PC-9 (cell line): ENCODE measurements around the gene RASGEF1C. TPM values are rescaled to one million over a fixed set of nuclear protein-coding genes. Genes with fewer than 3 reads are reported as not detected.

Source experiments
- BruUV-seq: library from RNA; stranded (reverse); fragments of 400-500 nt; replicated peaks from 2 replicates; lab custom pipeline; 2021; lab: Mats Ljungman, UMichigan
- CTCF ChIA-PET: fragments of 300-600 bp; sonication (Branson Sonifier 250); formaldehyde crosslinking; loops from one replicate; lab custom pipeline; 2022; ENCODE audit warnings: antibody characterized with exemption; lab: Charles Lee
- POLR2A ChIA-PET: fragments of 300-600 bp; sonication (Branson Sonifier 250); formaldehyde crosslinking; loops from one replicate; lab custom pipeline; 2022; ENCODE audit warnings: antibody characterized with exemption; ENCODE audit not compliant: unreplicated experiment; lab: Charles Lee
- DNase-seq, 2 experiments: peaks; one replicate each; pipeline versions ENCODE4 v3.0.0 to v3.0.0-alpha.2; 2015 to 2022; ENCODE audit warnings: mixed read lengths in 1 of 2
- H2AFZ ChIP-seq: fragments of 200-600 bp; sonication (generic); 2 replicates; pipeline ENCODE4 v1.8.1; 2017; ENCODE audit warnings: antibody characterized with exemption
- H3F3A ChIP-seq: fragments of 200-600 bp; sonication (generic); 2 replicates; pipeline ENCODE4 v1.8.1; 2017; ENCODE audit warnings: antibody characterized with exemption, mild to moderate bottlenecking, low read depth; ENCODE audit not compliant: insufficient read depth
- H3K27ac ChIP-seq: fragments of 200-600 bp; sonication (generic); 2 replicates; pipeline ENCODE4 v1.6.1; 2016; ENCODE audit warnings: mixed run types
- H3K27me3 ChIP-seq: fragments of 200-600 bp; sonication (generic); 2 replicates; pipeline ENCODE4 v1.6.1; 2016; ENCODE audit warnings: low read depth, mixed run types; ENCODE audit not compliant: insufficient read depth
- H3K36me3 ChIP-seq: fragments of 200-600 bp; sonication (generic); 2 replicates; pipeline ENCODE4 v1.6.1; 2016; ENCODE audit warnings: low read depth, mixed run types
- H3K4me1 ChIP-seq: fragments of 200-600 bp; sonication (generic); replicated peaks from 2 replicates; pipeline ENCODE4 v1.6.1; 2016; ENCODE audit warnings: mixed run types; ENCODE audit not compliant: insufficient read depth
- H3K4me2 ChIP-seq: fragments of 200-600 bp; sonication (generic); 2 replicates; pipeline ENCODE4 v1.6.1; 2017; ENCODE audit warnings: mixed run types
- H3K4me3 ChIP-seq: fragments of 200-600 bp; sonication (generic); 2 replicates; pipeline ENCODE4 v1.6.1; 2016; ENCODE audit warnings: mixed run types
- H3K79me2 ChIP-seq: fragments of 200-600 bp; sonication (generic); 2 replicates; pipeline ENCODE4 v1.6.1; 2017; ENCODE audit warnings: low read depth, mixed run types
- H3K9me2 ChIP-seq: fragments of 200-600 bp; sonication (generic); 2 replicates; pipeline ENCODE4 v1.8.1; 2017; ENCODE audit warnings: mild to moderate bottlenecking; ENCODE audit not compliant: insufficient read depth
- H3K9me3 ChIP-seq: fragments of 200-600 bp; sonication (generic); 2 replicates; pipeline ENCODE4 v1.8.1; 2016; ENCODE audit warnings: low read depth; ENCODE audit not compliant: insufficient read depth
- H4K20me1 ChIP-seq: fragments of 200-600 bp; sonication (generic); 2 replicates; pipeline ENCODE4 v1.8.1; 2017; ENCODE audit not compliant: insufficient read depth
- CTCF ChIP-seq: fragments of 200-600 bp; sonication (generic); conservative IDR thresholded peaks from 2 replicates; pipeline ENCODE4 v1.6.1; 2017; ENCODE audit warnings: mixed run types, antibody characterized with exemption, mild to moderate bottlenecking, moderate library complexity
- EZH2 ChIP-seq: fragments of 200-600 bp; sonication (generic); IDR thresholded peaks from 2 replicates; pipeline ENCODE4 v1.8.0; 2017; ENCODE audit warnings: antibody characterized with exemption, low read depth
- intact Hi-C: fragments of 100-400 bp; cut with micrococcal nuclease; formaldehyde crosslinking; loops from one replicate; pipeline ENCODE4 v1.10.0; 2022; ENCODE audit not compliant: unreplicated experiment
- total RNA-seq: library from RNA; stranded (reverse); gene quantifications from 2 replicates; pipeline ENCODE4 v1.2.3, GENCODE V29; 2021

RASGEF1C gene
- total RNA-seq, 1 experiment from 2014 or later, result not detected

- Histone ChIP-seq H2AFZ (no peak overlapping the region), H3K27ac (no peak overlapping the region), H4K20me1 (no peaks in the 10 kb centered on the region), H3K4me3 (no peak overlapping the region), H3F3A (no peaks in the 10 kb centered on the region), H3K27me3 (peaks cover 23% of the 10 kb centered on the region), H3K9me2 (no peaks in the 10 kb centered on the region), H3K79me2 (no peaks in the 10 kb centered on the region), H3K36me3 (no peaks in the 10 kb centered on the region), H3K9me3 (no peaks in the 10 kb centered on the region), H3K4me1 (no peaks in the 10 kb centered on the region), H3K4me2 (no peak overlapping the region)
- no peak for DNase-seq
- TF ChIP-seq EZH2, result no peak
- TF ChIP-seq CTCF, result no peak
- CTCF ChIA-PET, result interaction anchor here (0.6 kb wide), 2 partner anchors 14 to 37 kb away, joined by 5 to 18 read pairs; no protein-coding TSS in a partner anchor
- BruUV-seq, result no TSS peak
- POLR2A ChIA-PET, result no interaction called here
- intact Hi-C loops, result no loop called here
Measured at GRCh38 chr5:180169248-180170105, 39.5 kb downstream of the RASGEF1C start.

- peaks cover 27% of the 10 kb centered on the region for H3K27me3 ChIP-seq
- ChIA-PET CTCF (interaction anchor here (0.6 kb wide), 1 partner anchor 14 kb away, joined by 5 read pairs; no protein-coding TSS in a partner anchor), POLR2A (no interaction called here)
- no peaks in the 10 kb centered on the region for H3F3A ChIP-seq
- no peaks in the 10 kb centered on the region for H3K9me2 ChIP-seq
- no peaks in the 10 kb centered on the region for H3K4me1 ChIP-seq
- DNase-seq, result no peak
- no peaks in the 10 kb centered on the region for H3K79me2 ChIP-seq
- intact Hi-C loops, result no loop called here
- no peaks in the 10 kb centered on the region for H4K20me1 ChIP-seq
- H2AFZ ChIP-seq, result no peak overlapping the region
- TF ChIP-seq CTCF (no peak), EZH2 (no peak)
- no peaks in the 10 kb centered on the region for H3K36me3 ChIP-seq
- H3K4me2 ChIP-seq, result no peak overlapping the region
- no peak overlapping the region for H3K4me3 ChIP-seq
- no peak overlapping the region for H3K27ac ChIP-seq
- no peaks in the 10 kb centered on the region for H3K9me3 ChIP-seq
- no TSS peak for BruUV-seq
Measured at GRCh38 chr5:180168758-180169157, 40.3 kb downstream of the RASGEF1C start.

- Histone ChIP-seq H3K4me1 (no peaks in the 10 kb centered on the region), H3K9me2 (no peaks in the 10 kb centered on the region), H3F3A (no peaks in the 10 kb centered on the region), H4K20me1 (no peaks in the 10 kb centered on the region), H3K4me3 (no peak overlapping the region), H3K36me3 (no peaks in the 10 kb centered on the region), H3K9me3 (no peaks in the 10 kb centered on the region), H2AFZ (no peak overlapping the region), H3K79me2 (no peaks in the 10 kb centered on the region), H3K4me2 (no peak overlapping the region), H3K27me3 (peaks cover 34% of the 10 kb centered on the region), H3K27ac (no peak overlapping the region)
- TF ChIP-seq EZH2 (no peak), CTCF (no peak)
- POLR2A ChIA-PET, result no interaction called here
- no peak for DNase-seq
- no TSS peak for BruUV-seq
- CTCF ChIA-PET, result interaction anchor here (0.6 kb wide), 1 partner anchor 232 kb away, joined by 5 read pairs; no protein-coding TSS in a partner anchor
- intact Hi-C loops, result no loop called here
Measured at GRCh38 chr5:180166176-180166575, 42.8 kb downstream of the RASGEF1C start.
